T-helper 2 cell (primary cell): ENCODE data around the gene ZNF778.
A peak's percentile ranks its signal among the peaks of the same experiment; 100 is the strongest.

Experiments
- DNase-seq, 5 experiments: peaks; one replicate each; pipeline versions ENCODE4 v3.0.0 to v3.0.0-alpha.2; 2012 to 2022

Gene ZNF778

GRCh38 chr16:89194340-89195311 lies 22.9 kb upstream of the ZNF778 start:
- no peak for DNase-seq

GRCh38 chr16:89195521-89196171 lies 21.9 kb upstream of the ZNF778 start:
- DNase-seq: no peak

- DNase-seq: no peak
Observed at GRCh38 chr16:89197033-89197632, 20.4 kb upstream of the ZNF778 start.

- DNase-seq: no peak
Observed at GRCh38 chr16:89197633-89198416, 19.7 kb upstream of the ZNF778 start.

GRCh38 chr16:89198417-89199240 lies 18.9 kb upstream of the ZNF778 start:
- DNase-seq: no peak

GRCh38 chr16:89199241-89200123 lies 18.0 kb upstream of the ZNF778 start:
- no peak for DNase-seq

- DNase-seq: no peak
Observed at GRCh38 chr16:89200124-89200849, 17.2 kb upstream of the ZNF778 start, which contains the start of gene SLC22A31. TSS of gene SLC22A31 (minus strand) at chr16:89200537. CDS start at chr16:89200501, 36 bp downstream.

GRCh38 chr16:89200850-89201411 lies 16.6 kb upstream of the ZNF778 start:
- DNase-seq: no peak

GRCh38 chr16:89201439-89202377 lies 15.8 kb upstream of the ZNF778 start:
- DNase-seq: peak; percentile 54 to 77 (median 64)

GRCh38 chr16:89202422-89203215 lies 14.9 kb upstream of the ZNF778 start:
- DNase-seq: no peak

GRCh38 chr16:89207993-89208392 lies 9.5 kb upstream of the ZNF778 start:
- DNase-seq: no peak

- DNase-seq: no peak
Observed at GRCh38 chr16:89209522-89210044, 7.9 kb upstream of the ZNF778 start.

- no peak for DNase-seq
Observed at GRCh38 chr16:89210165-89210903, 7.2 kb upstream of the ZNF778 start.

GRCh38 chr16:89210904-89211515 lies 6.5 kb upstream of the ZNF778 start:
- no peak for DNase-seq

GRCh38 chr16:89216315-89217137 lies 977 bp upstream of the ZNF778 start:
- peak; percentile 55 to 83 (median 73) for DNase-seq
